Measurements from ENCODE around the gene CCDC180.
A peak's percentile ranks its signal among the peaks of the same experiment; 100 is the strongest.

Gene CCDC180

GRCh38 chr9:97300586-97300985 is 6.9 kb upstream of the CCDC180 start:
- Histone ChIP-seq H3K4me1 (ENCODE audit: insufficient read depth, low read length) (no peaks in the 10 kb centered on the region), H3K36me3 (ENCODE audit: insufficient read depth, low read length) (no peaks in the 10 kb centered on the region), H3K9ac (ENCODE audit: low read depth, low read length) (no peak overlapping the region), H3K9me3 (ENCODE audit: control insufficient read depth, insufficient read depth, low read length) (no peaks in the 10 kb centered on the region)

GRCh38 chr9:97301974-97302373 is 5.5 kb upstream of the CCDC180 start:
- H3K4me1 ChIP-seq (ENCODE audit: insufficient read depth, low read length) = peaks cover 6% of the 10 kb centered on the region; the same call in 1 of the 2 replicates
- H3K9me3 ChIP-seq (ENCODE audit: control insufficient read depth, insufficient read depth, low read length) = no peaks in the 10 kb centered on the region
- no peaks in the 10 kb centered on the region for H3K36me3 ChIP-seq (ENCODE audit: insufficient read depth, low read length)
- no peak overlapping the region for H3K9ac ChIP-seq (ENCODE audit: low read depth, low read length)

GRCh38 chr9:97304586-97304985 is 2.9 kb upstream of the CCDC180 start:
- Histone ChIP-seq H3K36me3 (ENCODE audit: insufficient read depth, low read length) (no peaks in the 10 kb centered on the region; the same call in 1 of the 2 replicates), H3K9me3 (ENCODE audit: control insufficient read depth, insufficient read depth, low read length) (no peaks in the 10 kb centered on the region)

GRCh38 chr9:97305501-97306298 is 1.8 kb upstream of the CCDC180 start:
- Histone ChIP-seq H3K9me3 (ENCODE audit: control insufficient read depth, insufficient read depth, low read length) (no peaks in the 10 kb centered on the region), H3K36me3 (ENCODE audit: insufficient read depth, low read length) (no peaks in the 10 kb centered on the region; the same call in 1 of the 2 replicates), H3K4me1 (ENCODE audit: insufficient read depth, low read length) (peaks cover 6% of the 10 kb centered on the region; the same call in 1 of the 2 replicates), H3K9ac (ENCODE audit: low read depth, low read length) (no peak overlapping the region)

More at GRCh38 chr9:97304586-97304985, 2.9 kb upstream of the CCDC180 start:
- no peak overlapping the region for H3K9ac ChIP-seq (ENCODE audit: low read depth, low read length)
- peaks cover 6% of the 10 kb centered on the region; the same call in 1 of the 2 replicates for H3K4me1 ChIP-seq (ENCODE audit: insufficient read depth, low read length)

GRCh38 chr9:97307091-97307490 is 368 bp upstream of the CCDC180 start:
- Histone ChIP-seq H3K9ac (ENCODE audit: low read depth, low read length) (peak overlapping the region; percentile 11; the same call in 1 of the 2 replicates), H3K9me3 (ENCODE audit: control insufficient read depth, insufficient read depth, low read length) (no peaks in the 10 kb centered on the region), H3K36me3 (ENCODE audit: insufficient read depth, low read length) (no peaks in the 10 kb centered on the region; the same call in 1 of the 2 replicates), H3K4me1 (ENCODE audit: insufficient read depth, low read length) (peaks cover 6% of the 10 kb centered on the region; the same call in 1 of the 2 replicates)

GRCh38 chr9:97309260-97309659 is 1.8 kb downstream of the CCDC180 start:
- no peak overlapping the region for H3K9ac ChIP-seq (ENCODE audit: low read depth, low read length)
- peaks cover 3% of the 10 kb centered on the region; the same call in 1 of the 2 replicates for H3K36me3 ChIP-seq (ENCODE audit: insufficient read depth, low read length)
- H3K9me3 ChIP-seq (ENCODE audit: control insufficient read depth, insufficient read depth, low read length) = no peaks in the 10 kb centered on the region
- peaks cover 6% of the 10 kb centered on the region; the same call in 1 of the 2 replicates for H3K4me1 ChIP-seq (ENCODE audit: insufficient read depth, low read length)

- H3K9me3 ChIP-seq (ENCODE audit: control insufficient read depth, insufficient read depth, low read length) = no peaks in the 10 kb centered on the region
- H3K4me1 ChIP-seq (ENCODE audit: insufficient read depth, low read length) = peaks cover 6% of the 10 kb centered on the region; the same call in 1 of the 2 replicates
Measured at GRCh38 chr9:97310023-97310422, 2.6 kb downstream of the CCDC180 start.

GRCh38 chr9:97310896-97311295 is 3.4 kb downstream of the CCDC180 start:
- peaks cover 3% of the 10 kb centered on the region; the same call in 1 of the 2 replicates for H3K36me3 ChIP-seq (ENCODE audit: insufficient read depth, low read length)
- no peaks in the 10 kb centered on the region for H3K9me3 ChIP-seq (ENCODE audit: control insufficient read depth, insufficient read depth, low read length)
- H3K9ac ChIP-seq (ENCODE audit: low read depth, low read length) = no peak overlapping the region
- H3K4me1 ChIP-seq (ENCODE audit: insufficient read depth, low read length) = peaks cover 6% of the 10 kb centered on the region; the same call in 1 of the 2 replicates

More at GRCh38 chr9:97310023-97310422, 2.6 kb downstream of the CCDC180 start:
- no peak overlapping the region for H3K9ac ChIP-seq (ENCODE audit: low read depth, low read length)
- H3K36me3 ChIP-seq (ENCODE audit: insufficient read depth, low read length) = peaks cover 3% of the 10 kb centered on the region; the same call in 1 of the 2 replicates

GRCh38 chr9:97311798-97312500 is 4.5 kb downstream of the CCDC180 start:
- no peak overlapping the region for H3K9ac ChIP-seq (ENCODE audit: low read depth, low read length)
- H3K4me1 ChIP-seq (ENCODE audit: insufficient read depth, low read length) = peaks cover under 1% of the 10 kb centered on the region; the same call in 1 of the 2 replicates
- peaks cover 3% of the 10 kb centered on the region; the same call in 1 of the 2 replicates for H3K36me3 ChIP-seq (ENCODE audit: insufficient read depth, low read length)
- no peaks in the 10 kb centered on the region for H3K9me3 ChIP-seq (ENCODE audit: control insufficient read depth, insufficient read depth, low read length)

GRCh38 chr9:97312556-97312955 is 5.1 kb downstream of the CCDC180 start:
- H3K9me3 ChIP-seq (ENCODE audit: control insufficient read depth, insufficient read depth, low read length) = no peaks in the 10 kb centered on the region
- no peaks in the 10 kb centered on the region for H3K4me1 ChIP-seq (ENCODE audit: insufficient read depth, low read length)
- H3K36me3 ChIP-seq (ENCODE audit: insufficient read depth, low read length) = peaks cover 3% of the 10 kb centered on the region; the same call in 1 of the 2 replicates
- H3K9ac ChIP-seq (ENCODE audit: low read depth, low read length) = no peak overlapping the region

GRCh38 chr9:97313243-97313642 is 5.8 kb downstream of the CCDC180 start:
- H3K9me3 ChIP-seq (ENCODE audit: control insufficient read depth, insufficient read depth, low read length) = no peaks in the 10 kb centered on the region
- H3K36me3 ChIP-seq (ENCODE audit: insufficient read depth, low read length) = peaks cover 3% of the 10 kb centered on the region; the same call in 1 of the 2 replicates
- no peaks in the 10 kb centered on the region for H3K4me1 ChIP-seq (ENCODE audit: insufficient read depth, low read length)
- no peak overlapping the region for H3K9ac ChIP-seq (ENCODE audit: low read depth, low read length)

GRCh38 chr9:97313746-97314145 is 6.3 kb downstream of the CCDC180 start:
- no peak overlapping the region for H3K9ac ChIP-seq (ENCODE audit: low read depth, low read length)
- H3K4me1 ChIP-seq (ENCODE audit: insufficient read depth, low read length) = no peaks in the 10 kb centered on the region
- peaks cover 3% of the 10 kb centered on the region; the same call in 1 of the 2 replicates for H3K36me3 ChIP-seq (ENCODE audit: insufficient read depth, low read length)
- H3K9me3 ChIP-seq (ENCODE audit: control insufficient read depth, insufficient read depth, low read length) = no peaks in the 10 kb centered on the region

GRCh38 chr9:97314503-97314902 is 7.0 kb downstream of the CCDC180 start:
- peaks cover 3% of the 10 kb centered on the region; the same call in 1 of the 2 replicates for H3K36me3 ChIP-seq (ENCODE audit: insufficient read depth, low read length)
- no peak overlapping the region for H3K9ac ChIP-seq (ENCODE audit: low read depth, low read length)

GRCh38 chr9:97315550-97315949 is 8.1 kb downstream of the CCDC180 start:
- Histone ChIP-seq H3K36me3 (ENCODE audit: insufficient read depth, low read length) (peaks cover 3% of the 10 kb centered on the region; the same call in 1 of the 2 replicates), H3K9me3 (ENCODE audit: control insufficient read depth, insufficient read depth, low read length) (no peaks in the 10 kb centered on the region), H3K9ac (ENCODE audit: low read depth, low read length) (no peak overlapping the region), H3K4me1 (ENCODE audit: insufficient read depth, low read length) (no peaks in the 10 kb centered on the region)

More at GRCh38 chr9:97314503-97314902, 7.0 kb downstream of the CCDC180 start:
- no peaks in the 10 kb centered on the region for H3K4me1 ChIP-seq (ENCODE audit: insufficient read depth, low read length)
- H3K9me3 ChIP-seq (ENCODE audit: control insufficient read depth, insufficient read depth, low read length) = no peaks in the 10 kb centered on the region

Data from ES-I3 (cell line).